Activated CD8-positive, alpha-beta memory T cell treated with anti-CD3 and anti-CD28 coated beads for 4 hours (primary cell): ENCODE measurements around the gene COL5A3.
A peak's percentile ranks its signal among the peaks of the same experiment; 100 is the strongest.
"Not testable (repeated sequence)": the region's sequence is repeated elsewhere in the genome, so short reads cannot be mapped to it uniquely, and the experiment has no call there.

Source experiments
- DNase-seq, 2 donors: peaks; one replicate each; pipeline ENCODE4 v3.0.0-alpha.2; 2020; ENCODE audit warnings: low read depth in 2 of 2

COL5A3 gene

GRCh38 chr19:9937001-9937411 is 73.3 kb downstream of the COL5A3 start:
- no peak for DNase-seq

GRCh38 chr19:9936326-9937000 is 73.8 kb downstream of the COL5A3 start, which contains the start of gene OLFM2:
OLFM2 (minus strand) TSS chr19:9936515; CDS start chr19:9936366, 149 bp downstream.
- no peak for DNase-seq

- no peak for DNase-seq
Observed at GRCh38 chr19:9935506-9936325, 74.6 kb downstream of the COL5A3 start.

- peak; percentile 56 to 71 for DNase-seq
Observed at GRCh38 chr19:9934132-9934950, 76.0 kb downstream of the COL5A3 start.

GRCh38 chr19:9932835-9933234 is 77.5 kb downstream of the COL5A3 start:
- DNase-seq: no peak

GRCh38 chr19:9931629-9932028 is 78.7 kb downstream of the COL5A3 start:
- DNase-seq: no peak

GRCh38 chr19:9923440-9923839 is 86.9 kb downstream of the COL5A3 start:
- no peak for DNase-seq

GRCh38 chr19:9922782-9923379 is 87.4 kb downstream of the COL5A3 start:
- DNase-seq: not testable (repeated sequence)

- DNase-seq: no peak
Observed at GRCh38 chr19:9917321-9917720, 93.0 kb downstream of the COL5A3 start.

GRCh38 chr19:9916719-9917118 is 93.6 kb downstream of the COL5A3 start:
- no peak for DNase-seq

- DNase-seq: peak; percentile 71 to 72
Observed at GRCh38 chr19:9914315-9915207, 95.7 kb downstream of the COL5A3 start.

GRCh38 chr19:9914001-9914314 is 96.3 kb downstream of the COL5A3 start:
- no peak for DNase-seq

GRCh38 chr19:9913237-9914000 is 96.9 kb downstream of the COL5A3 start:
- DNase-seq: no peak

GRCh38 chr19:9912551-9913236 is 97.6 kb downstream of the COL5A3 start:
- no peak for DNase-seq

- no peak for DNase-seq
Observed at GRCh38 chr19:9911524-9912185, 98.6 kb downstream of the COL5A3 start.

- DNase-seq: no peak
Observed at GRCh38 chr19:9910625-9911024, 99.7 kb downstream of the COL5A3 start.
